ENCODE data around the gene MROH8.

GRCh38 chr20:37207171-37207570, 27.8 kb upstream of the MROH8 start:
- TF ChIP-seq EZH2phosphoT487 (IDR thresholded peaks at IDR 0.05; ENCODE audit: low read depth, severe bottlenecking, unreplicated experiment): no peak
- TF ChIP-seq CTCF (IDR thresholded peaks at IDR 0.05; ENCODE audit: poor library complexity): no peak
- no peak for TF ChIP-seq EZH2 (IDR thresholded peaks at IDR 0.05; ENCODE audit: borderline replicate concordance)
